GM10248 (cell line): ENCODE results near the gene PIK3R4.

Experiments used
- CTCF ChIA-PET: fragments of 300-600 bp; sonication (Branson Sonifier 250); formaldehyde crosslinking; extraction: SDS; loops from one replicate; lab custom pipeline; 2021; ENCODE audit warnings: antibody characterized with exemption; lab: Yijun Ruan, JAX
- POLR2A ChIA-PET: fragments of 350-650 bp; sonication (Branson Sonifier 250); formaldehyde crosslinking; extraction: SDS; loops from one replicate; lab custom pipeline; 2020; ENCODE audit warnings: antibody characterized with exemption; lab: Yijun Ruan, JAX
- DNase-seq: peaks from one replicate; pipeline ENCODE4 v3.0.0; 2012; ENCODE audit errors: extremely low spot score
- CTCF ChIP-seq: IDR thresholded peaks from 2 replicates; pipeline ENCODE4 v1.5.1; 2012; ENCODE audit warnings: mild to moderate bottlenecking, low read depth; ENCODE audit errors: extremely low read depth, missing control alignments, control extremely low read depth

PIK3R4 gene

DNA sequence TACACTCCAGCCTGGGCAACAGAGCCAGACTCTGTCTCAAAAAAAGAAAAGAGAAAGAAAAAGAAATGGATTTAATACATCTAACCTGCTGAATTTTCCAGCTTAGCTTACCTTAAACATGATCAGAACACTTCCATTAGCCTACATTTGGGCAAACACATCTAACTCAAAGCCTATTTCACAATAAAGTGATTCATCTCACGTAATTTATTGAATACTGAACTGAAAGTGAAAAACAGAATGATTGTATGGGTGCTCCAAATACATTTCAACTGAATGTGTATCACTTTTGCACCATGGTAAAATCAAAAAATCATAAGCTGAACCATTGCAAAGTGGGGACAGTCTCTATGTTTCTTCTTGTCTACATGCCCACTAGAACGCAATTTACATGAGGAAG is 9.0 kb downstream of the PIK3R4 start:
- CTCF ChIA-PET, result interaction anchor here (0.8 kb wide), 1 partner anchor 23 kb away, joined by 3 read pairs; no protein-coding TSS in a partner anchor
- DNase-seq, result no peak

GRCh38 chr3:130733236-130733875 is 13.3 kb downstream of the PIK3R4 start:
- CTCF ChIA-PET, result interaction anchor here (1.0 to 1.6 kb wide), 3 partner anchors 9 to 21 kb away, joined by 3 to 6 read pairs (median 3); no protein-coding TSS in a partner anchor
- DNase-seq, result no peak
- POLR2A ChIA-PET, result no interaction called here
- TF ChIP-seq CTCF, result no peak

More for the DNA sequence above, 9.0 kb downstream of the PIK3R4 start:
- POLR2A ChIA-PET, result no interaction called here
- no peak for TF ChIP-seq CTCF

DNA sequence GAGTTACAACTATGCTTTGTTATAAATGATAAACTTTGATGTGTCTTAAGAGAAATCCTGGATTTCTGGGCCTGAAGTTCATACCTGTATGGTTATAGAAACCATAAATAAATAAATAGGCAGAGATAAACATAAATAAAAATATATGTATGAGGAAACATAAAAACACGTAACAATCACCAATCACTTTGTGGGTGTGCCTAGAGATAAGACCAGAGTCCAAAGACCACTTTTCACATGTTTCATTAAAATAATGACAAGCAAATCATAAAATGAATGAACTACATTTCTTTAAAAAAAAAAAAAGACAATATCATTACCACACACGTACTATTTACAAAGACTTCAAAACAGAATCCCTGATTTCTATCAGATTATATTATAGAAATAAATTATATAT is 14.1 kb downstream of the PIK3R4 start:
- no peak for DNase-seq
- TF ChIP-seq CTCF, result no peak
- POLR2A ChIA-PET, result no interaction called here
- CTCF ChIA-PET, result interaction anchor here (1.0 to 1.6 kb wide), 4 partner anchors 10 to 155 kb away, joined by 3 to 6 read pairs (median 4); no protein-coding TSS in a partner anchor

DNA sequence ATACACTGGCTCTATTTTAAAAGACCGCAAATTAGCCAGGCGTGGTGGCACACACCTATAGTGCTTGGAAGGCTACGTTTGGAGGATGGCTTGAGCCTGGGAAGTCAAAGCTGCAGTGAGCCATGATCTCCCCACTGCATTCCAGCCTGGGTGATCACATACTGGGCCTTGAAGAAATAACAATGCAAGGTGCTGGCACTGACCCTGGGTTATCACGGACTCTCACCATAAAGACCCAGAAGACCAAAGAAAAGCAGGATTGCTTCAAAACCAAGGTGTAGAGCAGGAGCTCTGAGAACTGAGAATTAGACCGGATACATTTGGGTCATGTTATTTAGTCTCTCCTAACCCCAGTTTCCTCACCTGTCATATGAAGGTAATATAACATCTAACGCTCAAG is 14.8 kb downstream of the PIK3R4 start:
- no peak for TF ChIP-seq CTCF
- POLR2A ChIA-PET, result no interaction called here
- CTCF ChIA-PET, result interaction anchor here (1.2 to 1.6 kb wide), 3 partner anchors 14 to 156 kb away, joined by 3 to 6 read pairs (median 4); no protein-coding TSS in a partner anchor
- DNase-seq, result no peak

- ChIA-PET CTCF (interaction anchor here (0.8 to 1.5 kb wide), 8 partner anchors 12 to 163 kb away, joined by 3 to 5 read pairs (median 3); no protein-coding TSS in a partner anchor), POLR2A (no interaction called here)
- no peak for TF ChIP-seq CTCF
- no peak for DNase-seq
Measured at GRCh38 chr3:130729154-130729553, 17.5 kb downstream of the PIK3R4 start.

DNA sequence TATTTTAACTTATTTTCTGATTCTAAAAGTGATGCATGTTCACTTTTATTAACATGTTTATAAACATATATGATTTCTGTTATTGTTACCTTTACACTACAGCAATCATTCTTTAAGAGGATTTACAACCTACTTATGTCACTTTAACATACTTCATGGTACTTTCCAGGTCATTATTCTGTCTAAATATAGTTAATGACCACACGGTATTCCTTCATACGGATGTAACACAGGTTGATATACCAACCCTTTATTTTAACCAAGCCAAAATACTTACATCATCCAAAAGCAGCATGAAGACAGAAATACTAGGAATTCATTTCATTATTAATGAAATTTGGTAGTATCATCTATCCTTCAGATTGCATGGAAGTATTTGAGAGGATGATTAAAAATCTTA is 18.6 kb downstream of the PIK3R4 start:
- no peak for DNase-seq
- ChIA-PET POLR2A (no interaction called here), CTCF (interaction anchor here (1.1 to 1.2 kb wide), 2 partner anchors 10 to 16 kb away, joined by 3 to 4 read pairs; no protein-coding TSS in a partner anchor)
- no peak for TF ChIP-seq CTCF
